B cell (primary cell): Measurements from ENCODE around the gene MX1. TPM values are rescaled to one million over a fixed set of nuclear protein-coding genes. Genes with fewer than 3 reads are reported as not detected.

Experiments used
- ATAC-seq: fragments of 200-7000 bp; cut with Tn5 transposase; one replicate; pipeline ENCODE4 v1.10.0; 2021; ENCODE audit warnings: low read depth, mild to moderate bottlenecking, moderate number of reproducible peaks, moderate library complexity
- CTCF ChIA-PET: fragments of 350-600 bp; sonication (Branson Sonifier 250); formaldehyde crosslinking; loops from one replicate; lab custom pipeline; 2021; ENCODE audit warnings: antibody characterized with exemption, inconsistent platforms; lab: Charles Lee
- POLR2A ChIA-PET: fragments of 350-600 bp; sonication (Branson Sonifier 250); formaldehyde crosslinking; loops from one replicate; lab custom pipeline; 2021; ENCODE audit warnings: antibody characterized with exemption; lab: Charles Lee
- DNase-seq: peaks from one replicate; pipeline ENCODE4 v3.0.0; 2013
- H2AFZ ChIP-seq: 2 replicates; pipeline ENCODE4 v1.6.1; 2012; ENCODE audit warnings: mild to moderate bottlenecking, low read depth, low read length; ENCODE audit not compliant: insufficient read depth, poor library complexity, severe bottlenecking
- H3K27ac ChIP-seq, 2 donors: 1 replicate in 1 of 2; 2 replicates in 1 of 2; pipeline ENCODE4 v1.5.1; 2012 to 2013; ENCODE audit warnings: low read length in 2 of 2, mild to moderate bottlenecking in 2 of 2, moderate library complexity in 1 of 2
- H3K27me3 ChIP-seq, 4 experiments: fragments of 200-600 bp in 1 of 4; sonication (generic) in 1 of 4; replicated peaks in 1 of 4; 1 replicate in 2 of 4; 2 replicates in 2 of 4; pipeline versions ENCODE4 v1.6.1 to v1.7.0; 2013 to 2016; ENCODE audit warnings: low read length in 3 of 4, mild to moderate bottlenecking in 2 of 4, mixed read lengths in 1 of 4, moderate library complexity in 1 of 4; ENCODE audit not compliant: insufficient read depth in 4 of 4, control insufficient read depth in 3 of 4; ENCODE audit errors: control extremely low read depth in 1 of 4
- H3K36me3 ChIP-seq, 2 experiments: replicated peaks in 1 of 2; 1 replicate in 1 of 2; 2 replicates in 1 of 2; pipeline versions ENCODE4 v1.6.1 to v1.7.1; 2013; ENCODE audit warnings: low read length in 1 of 2; ENCODE audit not compliant: insufficient read depth in 2 of 2, control insufficient read depth in 1 of 2; ENCODE audit errors: control extremely low read depth in 1 of 2, extremely low read depth in 1 of 2
- H3K4me1 ChIP-seq, 2 donors: fragments of 200-600 bp in 1 of 2; sonication (generic) in 1 of 2; 1 replicate in 1 of 2; 2 replicates in 1 of 2; pipeline versions ENCODE4 v1.5.1 to v1.6.1; 2013 to 2017; ENCODE audit warnings: low read length in 2 of 2; ENCODE audit not compliant: control insufficient read depth in 2 of 2, insufficient read depth in 2 of 2
- H3K4me2 ChIP-seq: replicated peaks from 2 replicates; pipeline ENCODE3; 2012; ENCODE audit warnings: mild to moderate bottlenecking, low read depth, low read length; ENCODE audit not compliant: poor library complexity, severe bottlenecking
- H3K4me3 ChIP-seq, 5 experiments: fragments of 200-600 bp in 1 of 5; sonication (generic) in 1 of 5; 1 replicate in 3 of 5; 2 replicates in 2 of 5; pipeline versions ENCODE4 v1.5.1 to v1.7.0; 2011 to 2016; ENCODE audit warnings: low read length in 4 of 5, mild to moderate bottlenecking in 4 of 5, low read depth in 2 of 5, control low read depth in 1 of 5, moderate library complexity in 1 of 5; ENCODE audit not compliant: insufficient read depth in 1 of 5; ENCODE audit errors: control extremely low read depth in 1 of 5, extremely low read depth in 1 of 5
- H3K79me2 ChIP-seq: fragments of 200-600 bp; sonication (generic); one replicate; pipeline ENCODE4 v1.6.0; 2016; ENCODE audit warnings: low read length; ENCODE audit not compliant: control insufficient read depth, insufficient read depth
- H3K9ac ChIP-seq: fragments of 200-600 bp; sonication (generic); 2 replicates; pipeline ENCODE4 v1.6.1; 2017; ENCODE audit warnings: mild to moderate bottlenecking, low read length, moderate library complexity
- H3K9me3 ChIP-seq, 3 donors: one replicate each; pipeline versions ENCODE4 v1.6.1 to v1.7.1; 2013; ENCODE audit warnings: low read length in 2 of 3; ENCODE audit not compliant: control insufficient read depth in 2 of 3, insufficient read depth in 1 of 3; ENCODE audit errors: control extremely low read depth in 1 of 3
- H4K20me1 ChIP-seq: 2 replicates; pipeline ENCODE4 v1.6.0; 2012; ENCODE audit warnings: mild to moderate bottlenecking, low read length; ENCODE audit not compliant: insufficient read depth, control insufficient read depth, poor library complexity, severe bottlenecking
- H3K27ac Mint-ChIP-seq: one replicate; pipeline ENCODE4 v1.8.0; 2021; ENCODE audit warnings: mixed read lengths
- H3K27me3 Mint-ChIP-seq: one replicate; pipeline ENCODE4 v1.8.0; 2021; ENCODE audit warnings: mixed read lengths
- H3K4me1 Mint-ChIP-seq: one replicate; pipeline ENCODE4 v1.8.0; 2021; ENCODE audit warnings: mixed read lengths
- H3K4me3 Mint-ChIP-seq: one replicate; pipeline ENCODE4 v1.8.0; 2021; ENCODE audit warnings: mixed read lengths
- H3K9me3 Mint-ChIP-seq: one replicate; pipeline ENCODE4 v1.8.0; 2022; ENCODE audit warnings: mixed read lengths; ENCODE audit not compliant: insufficient read depth
- EZH2 ChIP-seq: IDR thresholded peaks from 2 replicates; pipeline ENCODE4 v1.6.1; 2012; ENCODE audit warnings: borderline replicate concordance, low read depth, mild to moderate bottlenecking, moderate library complexity, low read length; ENCODE audit not compliant: insufficient read depth, poor library complexity, severe bottlenecking
- WGBS: methylation state at CpG from one replicate; pipeline ENCODE4 v1.1.5; 2013; ENCODE audit warnings: missing lambda C conversion rate; ENCODE audit not compliant: insufficient coverage; 5-methylcytosine and 5-hydroxymethylcytosine counted together
- intact Hi-C: fragments of 100-400 bp; cut with micrococcal nuclease; formaldehyde crosslinking; loops from one replicate; pipeline ENCODE4 v1.10.0; 2022
- polyA plus RNA-seq: library from polyadenylated mRNA; depleted of rRNA; stranded (reverse); fragments of >200 nt; gene quantifications from 2 replicates; pipeline ENCODE4 v1.2.3, GENCODE V29; 2012
- total RNA-seq, 2 donors: library from RNA; stranded (reverse); fragments of 120-200 nt in 1 of 2; gene quantifications; 1 replicate in 1 of 2; 2 replicates in 1 of 2; pipeline versions ENCODE4 v1.2.3 to v1.2.4, GENCODE V29; 2013 to 2022
- TF ChIP-seq, protein P1 (sequence below): fragments of 200-600 bp; IDR thresholded peaks from one replicate; pipeline ENCODE4 v1.8.0; 2022; ENCODE audit warnings: antibody characterized with exemption, mild to moderate bottlenecking

MX1 gene
- total and polyA plus RNA-seq, 2 donors (not counting 1 experiment from before 2014, with no cell fraction given) = 57.6 to 62.9 TPM

DNA sequence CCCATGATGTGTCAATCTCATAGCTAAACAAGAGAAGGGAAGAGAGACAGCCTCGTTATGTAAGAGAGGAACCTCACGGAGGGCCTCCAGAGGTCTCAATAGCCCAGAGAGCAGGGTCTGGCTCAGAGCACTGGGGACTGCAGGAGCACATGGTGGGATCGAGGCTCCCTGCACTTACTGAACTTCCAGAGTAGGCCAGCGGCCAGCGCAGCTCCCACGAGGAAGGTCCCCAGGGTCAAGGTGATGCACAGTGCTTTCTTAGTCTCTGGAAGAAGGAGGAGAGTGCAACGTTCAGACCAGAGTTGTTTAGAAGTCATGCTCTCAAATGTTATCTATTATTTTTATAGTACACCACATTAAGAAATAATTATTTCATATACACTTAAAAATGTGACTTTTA lies 63.3 kb downstream of the MX1 start:
- H3K27ac Mint-ChIP-seq = no peak overlapping the region
- Histone ChIP-seq H3K9me3 (no peaks in the 10 kb centered on the region), H3K36me3 (no peaks in the 10 kb centered on the region), H3K79me2 (no peaks in the 10 kb centered on the region), H3K27me3 (peaks cover 0 to 7% (median 0%) of the 10 kb centered on the region in 4 experiments), H2AFZ (no peak overlapping the region), H3K9ac (no peak overlapping the region), H3K4me1 (no peaks in the 10 kb centered on the region), H3K4me3 (no peak overlapping the region), H3K27ac (no peak overlapping the region), H3K4me2 (no peak overlapping the region), H4K20me1 (no peaks in the 10 kb centered on the region)
- no peak overlapping the region for H3K4me3 Mint-ChIP-seq
- ATAC-seq = no peak
- H3K9me3 Mint-ChIP-seq = no peaks in the 10 kb centered on the region
- no peak for TF ChIP-seq EZH2
- TF ChIP-seq, protein P1, sequence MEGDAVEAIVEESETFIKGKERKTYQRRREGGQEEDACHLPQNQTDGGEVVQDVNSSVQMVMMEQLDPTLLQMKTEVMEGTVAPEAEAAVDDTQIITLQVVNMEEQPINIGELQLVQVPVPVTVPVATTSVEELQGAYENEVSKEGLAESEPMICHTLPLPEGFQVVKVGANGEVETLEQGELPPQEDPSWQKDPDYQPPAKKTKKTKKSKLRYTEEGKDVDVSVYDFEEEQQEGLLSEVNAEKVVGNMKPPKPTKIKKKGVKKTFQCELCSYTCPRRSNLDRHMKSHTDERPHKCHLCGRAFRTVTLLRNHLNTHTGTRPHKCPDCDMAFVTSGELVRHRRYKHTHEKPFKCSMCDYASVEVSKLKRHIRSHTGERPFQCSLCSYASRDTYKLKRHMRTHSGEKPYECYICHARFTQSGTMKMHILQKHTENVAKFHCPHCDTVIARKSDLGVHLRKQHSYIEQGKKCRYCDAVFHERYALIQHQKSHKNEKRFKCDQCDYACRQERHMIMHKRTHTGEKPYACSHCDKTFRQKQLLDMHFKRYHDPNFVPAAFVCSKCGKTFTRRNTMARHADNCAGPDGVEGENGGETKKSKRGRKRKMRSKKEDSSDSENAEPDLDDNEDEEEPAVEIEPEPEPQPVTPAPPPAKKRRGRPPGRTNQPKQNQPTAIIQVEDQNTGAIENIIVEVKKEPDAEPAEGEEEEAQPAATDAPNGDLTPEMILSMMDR = no peak
- POLR2A ChIA-PET = no interaction called here
- no peak for DNase-seq
- CTCF ChIA-PET = no interaction called here
- 84% methylated on average over 4 of the region's 7 CpGs for WGBS
- peaks cover 30% of the 10 kb centered on the region for H3K27me3 Mint-ChIP-seq
- intact Hi-C loops = no loop called here
- H3K4me1 Mint-ChIP-seq = no peaks in the 10 kb centered on the region

DNA sequence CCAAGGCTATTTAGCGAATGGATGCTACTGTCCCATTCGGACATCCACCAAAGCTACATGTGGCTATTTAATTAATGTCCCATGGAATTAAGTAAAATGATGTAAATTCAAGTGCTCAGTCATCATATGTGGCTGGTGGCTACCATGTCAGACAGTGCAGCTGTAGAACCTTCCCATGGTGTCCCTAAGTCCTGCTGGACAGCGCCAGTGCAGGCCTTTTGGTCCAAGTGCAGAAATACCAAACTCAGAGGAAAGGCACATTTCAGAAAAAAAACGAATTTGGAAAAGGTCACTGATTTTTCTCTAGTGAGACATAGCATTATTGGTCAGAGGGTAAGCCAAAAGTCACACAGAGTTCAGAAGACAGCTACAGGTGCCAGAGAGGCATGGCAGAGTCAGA lies 64.3 kb downstream of the MX1 start:
- no peaks in the 10 kb centered on the region for H3K79me2 ChIP-seq
- 56% methylated on average over 2 of the region's 4 CpGs for whole genome bisulfite sequencing
- DNase-seq (no peak), ATAC-seq (no peak)
- H3K9ac ChIP-seq = no peak overlapping the region
- no peaks in the 10 kb centered on the region for H3K9me3 ChIP-seq
- no peak for TF ChIP-seq EZH2
- TF ChIP-seq, protein P1 = no peak
- ChIA-PET CTCF (no interaction called here), POLR2A (no interaction called here)
- Mint-ChIP-seq H3K27me3 (peaks cover 25% of the 10 kb centered on the region), H3K9me3 (no peaks in the 10 kb centered on the region), H3K4me3 (no peak overlapping the region), H3K4me1 (no peaks in the 10 kb centered on the region), H3K27ac (no peak overlapping the region)
- no peaks in the 10 kb centered on the region for H4K20me1 ChIP-seq
- H3K4me1 ChIP-seq = no peaks in the 10 kb centered on the region
- no peak overlapping the region for H2AFZ ChIP-seq
- no peaks in the 10 kb centered on the region for H3K36me3 ChIP-seq
- no peak overlapping the region for H3K4me3 ChIP-seq
- H3K27me3 ChIP-seq = peaks cover 0 to 7% (median 0%) of the 10 kb centered on the region in 4 experiments
- H3K4me2 ChIP-seq = no peak overlapping the region
- no peak overlapping the region for H3K27ac ChIP-seq
- intact Hi-C loops = no loop called here
